ENCODE data around the gene PKN3. TPM values are rescaled to one million over a fixed set of nuclear protein-coding genes. Genes with fewer than 3 reads are reported as not detected.

Gene PKN3
- total RNA-seq, 4 donors from 2014 or later: 2.4 to 8.4 (median 4.1) TPM

GRCh38 chr9:128718475-128718874 is 16.2 kb downstream of the PKN3 start:
- DNase-seq (ENCODE audit: low spot score in 2 of 2): no peak
- WGBS, 2 donors: 81 to 88% methylated on average over 5 of the region's 5 CpGs
- no peak overlapping the region for H3K4me3 ChIP-seq (ENCODE audit: low read depth, poor library complexity, severe bottlenecking)
- TF ChIP-seq POLR2A (IDR thresholded peaks at IDR 0.05): no peak
- no peak for TF ChIP-seq CTCF (IDR thresholded peaks at IDR 0.05)
- intact Hi-C loops (cut with DNase I; ENCODE audit: low total_unique reads): no loop called here

DNA sequence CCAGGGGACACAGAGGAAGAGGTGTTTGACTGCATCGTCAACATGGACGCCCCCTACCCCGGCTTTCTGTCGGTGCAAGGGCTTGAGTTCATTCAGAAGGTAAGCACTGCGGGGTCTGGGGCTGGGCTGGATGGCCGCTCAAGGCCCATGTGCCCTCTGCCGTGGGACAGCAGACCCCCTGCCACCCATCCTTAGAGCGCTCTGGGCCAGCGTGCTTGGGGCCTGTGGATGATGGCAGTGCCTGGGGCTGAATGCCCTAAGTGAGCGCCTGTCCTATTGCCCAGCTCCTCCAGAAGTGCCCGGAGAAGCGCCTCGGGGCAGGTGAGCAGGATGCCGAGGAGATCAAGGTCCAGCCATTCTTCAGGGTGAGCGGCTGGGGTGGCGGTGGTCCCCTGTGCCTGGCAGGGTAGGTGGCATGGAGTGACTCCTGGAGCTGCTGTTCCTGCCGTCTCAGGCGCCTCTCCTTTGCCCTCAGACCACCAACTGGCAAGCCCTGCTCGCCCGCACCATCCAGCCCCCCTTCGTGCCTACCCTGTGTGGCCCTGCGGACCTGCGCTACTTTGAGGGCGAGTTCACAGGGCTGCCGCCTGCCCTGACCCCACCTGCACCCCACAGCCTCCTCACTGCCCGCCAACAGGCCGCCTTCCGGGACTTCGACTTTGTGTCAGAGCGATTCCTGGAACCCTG is 17.8 kb downstream of the PKN3 start:
- DNase-seq (ENCODE audit: low spot score in 2 of 2): no peak
- 90 to 91% methylated on average over 27 to 30 of the region's 30 CpGs for WGBS, 2 donors
- H3K4me3 ChIP-seq (ENCODE audit: low read depth, poor library complexity, severe bottlenecking): no peak overlapping the region
- intact Hi-C loops (cut with DNase I; ENCODE audit: low total_unique reads): no loop called here
- TF ChIP-seq CTCF (IDR thresholded peaks at IDR 0.05): no peak
- TF ChIP-seq POLR2A (IDR thresholded peaks at IDR 0.05): no peak

- intact Hi-C loops (cut with DNase I; ENCODE audit: low total_unique reads): no loop called here
- DNase-seq (ENCODE audit: low spot score in 2 of 2): no peak
- no peak overlapping the region for H3K4me3 ChIP-seq (ENCODE audit: low read depth, poor library complexity, severe bottlenecking)
- no peak for TF ChIP-seq POLR2A (IDR thresholded peaks at IDR 0.05)
- no peak for TF ChIP-seq CTCF (IDR thresholded peaks at IDR 0.05)
- WGBS, 2 donors: 87 to 91% methylated on average over 19 to 22 of the region's 22 CpGs
These were observed 18.7 kb downstream of the PKN3 start for GRCh38 chr9:128720841-128721486.

- DNase-seq (ENCODE audit: low spot score in 2 of 2): no peak
- WGBS, 2 donors: 86 to 87% methylated on average over 17 to 18 of the region's 18 CpGs
- no peak for TF ChIP-seq POLR2A (IDR thresholded peaks at IDR 0.05)
- TF ChIP-seq CTCF (IDR thresholded peaks at IDR 0.05): no peak
- intact Hi-C loops (cut with DNase I; ENCODE audit: low total_unique reads): no loop called here
- no peak overlapping the region for H3K4me3 ChIP-seq (ENCODE audit: low read depth, poor library complexity, severe bottlenecking)
These were observed 19.2 kb downstream of the PKN3 start for GRCh38 chr9:128721487-128722010.

DNA sequence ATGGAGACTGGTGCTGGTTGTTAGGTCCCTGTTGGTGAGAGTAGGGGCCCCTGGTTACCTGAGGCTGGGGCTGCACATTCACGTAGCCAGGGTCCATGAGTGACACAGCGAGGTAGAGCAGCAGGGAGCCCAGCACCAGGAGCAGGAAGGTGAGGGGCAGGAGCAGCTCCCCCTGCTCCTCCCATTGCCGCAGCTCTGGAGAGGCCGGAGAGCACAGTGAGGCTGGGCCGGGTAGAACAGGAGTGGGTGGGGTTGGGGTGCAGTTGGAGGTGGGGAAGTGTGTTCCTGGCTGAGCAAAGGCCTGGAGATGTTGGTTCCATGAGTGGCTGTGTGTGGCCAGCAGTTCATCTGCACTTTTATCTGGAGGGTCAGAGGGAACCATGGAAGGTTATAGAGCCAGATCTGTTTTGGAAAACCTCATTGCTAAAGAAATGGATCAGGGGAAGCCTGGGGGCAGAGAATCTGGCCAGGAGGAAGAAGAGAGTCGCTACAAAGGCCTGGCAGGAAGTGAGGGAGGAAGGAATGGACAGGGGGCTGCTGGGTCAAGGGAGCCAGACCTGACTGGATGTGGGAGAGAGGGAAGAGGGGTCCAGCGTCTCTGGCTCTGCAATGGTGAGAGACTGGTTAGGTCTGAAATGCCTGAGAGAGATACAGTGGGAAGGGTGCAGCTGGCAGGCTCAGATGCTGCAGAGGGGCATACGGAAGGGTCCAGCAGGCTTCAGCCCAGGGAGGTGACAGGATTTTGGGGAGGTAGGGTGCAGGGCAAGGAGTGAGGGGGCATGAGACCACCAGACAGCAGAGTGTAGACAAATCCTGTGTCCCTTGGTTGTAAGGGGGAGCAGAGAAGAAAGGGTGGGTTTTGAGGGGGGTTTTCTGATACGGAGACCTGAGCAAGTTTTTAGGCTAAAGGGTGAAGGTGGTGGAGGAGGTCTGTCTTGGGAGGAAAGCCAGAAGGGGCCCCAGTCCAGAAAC is 20.4 kb downstream of the PKN3 start:
- 45 to 52% methylated on average over 9 of the region's 9 CpGs for WGBS, 2 donors
- intact Hi-C loops (cut with DNase I; ENCODE audit: low total_unique reads): no loop called here
- no peak for TF ChIP-seq POLR2A (IDR thresholded peaks at IDR 0.05)
- no peak for TF ChIP-seq CTCF (IDR thresholded peaks at IDR 0.05)
- H3K4me3 ChIP-seq (ENCODE audit: low read depth, poor library complexity, severe bottlenecking): no peak overlapping the region
- no peak for DNase-seq (ENCODE audit: low spot score in 2 of 2)

Data from lower leg skin (tissue), 4 donors.